Stomach (tissue), 4 donors: ENCODE measurements around the gene NCOA3.
"Not testable (repeated sequence)": the region's sequence is repeated elsewhere in the genome, so short reads cannot be mapped to it uniquely, and the experiment has no call there.

Source experiments
- POLR2A ChIP-seq, 4 donors: fragments of 450-650 bp; IDR thresholded peaks; one replicate each; pipeline ENCODE4 v1.6.1; 2016; ENCODE audit warnings: antibody characterized with exemption in 4 of 4, control low read depth in 2 of 4, mild to moderate bottlenecking in 1 of 4, moderate library complexity in 1 of 4
- TF ChIP-seq, protein P1 (sequence below), 7 experiments: fragments of 450-650 bp in 4 of 7; fragments of 200-600 bp in 3 of 7; sonication (generic) in 3 of 7; IDR thresholded peaks; one replicate each; pipeline ENCODE4 v1.5.1; 2016 to 2019; ENCODE audit warnings: antibody characterized with exemption in 7 of 7, control low read depth in 2 of 7, mild to moderate bottlenecking in 1 of 7

DNA sequence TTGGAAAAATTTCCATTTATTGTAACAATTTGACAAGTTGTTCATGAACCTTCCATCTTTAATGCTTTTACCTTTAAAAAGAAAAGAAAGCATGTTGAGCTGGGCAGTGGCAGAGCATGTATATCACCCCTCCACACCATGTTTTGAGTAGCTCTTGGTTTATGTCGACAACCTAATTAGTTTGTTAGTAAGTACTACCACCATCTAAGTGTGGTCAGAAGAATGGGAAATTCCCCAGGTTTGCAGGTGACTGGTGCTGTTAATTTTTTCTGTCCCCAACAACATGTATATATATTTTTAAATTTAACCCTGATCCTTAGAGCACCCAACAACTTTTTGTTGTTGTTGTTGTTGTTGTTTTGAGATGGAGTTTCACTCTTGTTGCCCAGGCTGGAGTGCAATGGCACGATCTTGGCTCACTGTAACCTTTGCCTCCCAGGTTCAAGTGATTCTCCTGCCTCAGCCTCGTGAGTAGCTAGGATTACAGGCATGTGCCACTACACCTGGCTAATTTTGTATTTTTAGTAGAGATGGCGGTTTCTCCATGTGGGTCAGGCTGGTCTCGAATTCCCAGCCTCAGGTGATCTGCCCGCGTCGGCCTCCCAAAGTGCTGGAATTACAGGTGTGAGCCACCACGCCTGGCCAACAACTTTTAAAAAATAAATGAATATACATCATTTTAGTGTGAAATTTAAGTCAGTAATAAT lies 5.7 kb downstream of the NCOA3 start:
- not testable (repeated sequence) for TF ChIP-seq POLR2A (IDR thresholded peaks at IDR 0.05)
- TF ChIP-seq, protein P1, sequence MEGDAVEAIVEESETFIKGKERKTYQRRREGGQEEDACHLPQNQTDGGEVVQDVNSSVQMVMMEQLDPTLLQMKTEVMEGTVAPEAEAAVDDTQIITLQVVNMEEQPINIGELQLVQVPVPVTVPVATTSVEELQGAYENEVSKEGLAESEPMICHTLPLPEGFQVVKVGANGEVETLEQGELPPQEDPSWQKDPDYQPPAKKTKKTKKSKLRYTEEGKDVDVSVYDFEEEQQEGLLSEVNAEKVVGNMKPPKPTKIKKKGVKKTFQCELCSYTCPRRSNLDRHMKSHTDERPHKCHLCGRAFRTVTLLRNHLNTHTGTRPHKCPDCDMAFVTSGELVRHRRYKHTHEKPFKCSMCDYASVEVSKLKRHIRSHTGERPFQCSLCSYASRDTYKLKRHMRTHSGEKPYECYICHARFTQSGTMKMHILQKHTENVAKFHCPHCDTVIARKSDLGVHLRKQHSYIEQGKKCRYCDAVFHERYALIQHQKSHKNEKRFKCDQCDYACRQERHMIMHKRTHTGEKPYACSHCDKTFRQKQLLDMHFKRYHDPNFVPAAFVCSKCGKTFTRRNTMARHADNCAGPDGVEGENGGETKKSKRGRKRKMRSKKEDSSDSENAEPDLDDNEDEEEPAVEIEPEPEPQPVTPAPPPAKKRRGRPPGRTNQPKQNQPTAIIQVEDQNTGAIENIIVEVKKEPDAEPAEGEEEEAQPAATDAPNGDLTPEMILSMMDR (IDR thresholded peaks at IDR 0.05), result not testable (repeated sequence)
